ENCODE results near the gene TTC39C. TPM values are rescaled to one million over a fixed set of nuclear protein-coding genes. Genes with fewer than 3 reads are reported as not detected.

Gene TTC39C
- total and polyA plus RNA-seq, 2 experiments from 2014 or later: 69.4 to 136 TPM

- Histone ChIP-seq H2AFZ (no peak overlapping the region), H3K4me1 (ENCODE audit: insufficient read depth) (peaks cover 27% of the 10 kb centered on the region), H3K27ac (ENCODE audit: low read depth) (no peak overlapping the region), H3K9me2 (ENCODE audit: insufficient read depth) (no peaks in the 10 kb centered on the region; the same call in 1 of the 2 replicates), H4K20me1 (replicated peaks; ENCODE audit: insufficient read depth) (no peaks in the 10 kb centered on the region), H3K36me3 (ENCODE audit: insufficient read depth) (no peaks in the 10 kb centered on the region), H3K79me2 (replicated peaks; ENCODE audit: insufficient read depth) (peaks cover 34% of the 10 kb centered on the region), H3K4me3 (no peak overlapping the region), H3F3A (replicated peaks; ENCODE audit: low read depth) (peaks cover 4% of the 10 kb centered on the region; the same call in 1 of the 2 replicates), H3K27me3 (ENCODE audit: insufficient read depth) (no peaks in the 10 kb centered on the region), H3K4me2 (no peak overlapping the region)
- Mint-ChIP-seq H3K4me3 (no peak overlapping the region), H3K36me3 (ENCODE audit: low read depth) (no peaks in the 10 kb centered on the region; the same call in 2 of the 3 replicates), H3K9me3 (no peaks in the 10 kb centered on the region; the same call in 2 of the 3 replicates), H3K27me3 (ENCODE audit: insufficient read depth, low read depth, poor library complexity) (peaks cover 13% of the 10 kb centered on the region), H3K27ac (no peak overlapping the region), H3K4me1 (peaks cover 23% of the 10 kb centered on the region)
- DNase-seq (ENCODE audit: low spot score): no peak
- ATAC-seq: no peak
- TF ChIP-seq CREB1 (CRISPR knock-in tag; IDR thresholded peaks at IDR 0.05; ENCODE audit: low read depth) (no peak), ZNF114 (CRISPR knock-in tag; IDR thresholded peaks at IDR 0.05) (no peak), JUNB (IDR thresholded peaks at IDR 0.05; ENCODE audit: unreplicated experiment) (no peak), POLR2AphosphoS5 (IDR thresholded peaks at IDR 0.05; ENCODE audit: low read depth) (no peak), ETS1 (IDR thresholded peaks at IDR 0.05) (no peak), NANOG (IDR thresholded peaks at IDR 0.05; ENCODE audit: borderline replicate concordance) (no peak), EZH2phosphoT487 (IDR thresholded peaks at IDR 0.05; ENCODE audit: unreplicated experiment) (no peak), STAT1 (IDR thresholded peaks at IDR 0.05; ENCODE audit: unreplicated experiment) (no peak), REST (IDR thresholded peaks at IDR 0.05; ENCODE audit: unreplicated experiment) (no peak), ZNF331 (CRISPR knock-in tag; IDR thresholded peaks at IDR 0.05; ENCODE audit: low read depth) (no peak), ZNF462 (CRISPR knock-in tag; IDR thresholded peaks at IDR 0.05) (no peak), CTCF (conservative IDR thresholded peaks at IDR 0.05; ENCODE audit: low read depth in 2 of 2) (no peak), EZH2 (IDR thresholded peaks at IDR 0.05; ENCODE audit: low read depth, unreplicated experiment) (no peak)
Observed at GRCh38 chr18:24013051-24013450, 1.5 kb upstream of the TTC39C start.

All from GM23338 (cell line).